SK-N-SH (cell line): ENCODE data around the gene PRDM15. TPM values are rescaled to one million over a fixed set of nuclear protein-coding genes. Genes with fewer than 3 reads are reported as not detected.

Source experiments
- CTCF ChIA-PET: fragments of 300-600, 350-600 bp; formaldehyde crosslinking; extraction: SDS; loops from one replicate; lab custom pipeline; 2021; lab: Yijun Ruan, JAX
- POLR2A ChIA-PET: fragments of 350-600 bp; sonication (Branson Sonifier 250); formaldehyde crosslinking; extraction: SDS; loops from one replicate; lab custom pipeline; 2020; ENCODE audit warnings: antibody characterized with exemption, inconsistent platforms; lab: Yijun Ruan, JAX
- DNase-seq: peaks from one replicate; pipeline ENCODE4 v3.0.0; 2012
- H2AFZ ChIP-seq: fragments of 200-600 bp; sonication (generic); 2 replicates; pipeline ENCODE4 v1.8.1; 2016; ENCODE audit warnings: antibody characterized with exemption, mild to moderate bottlenecking, low read depth
- H3F3A ChIP-seq: fragments of 200-600 bp; sonication (generic); replicated peaks from 2 replicates; pipeline ENCODE3; 2016; ENCODE audit warnings: antibody characterized with exemption, mild to moderate bottlenecking; ENCODE audit not compliant: insufficient read depth
- H3K27ac ChIP-seq, 2 experiments: fragments of 200-500 bp in 1 of 2; fragments of 200-600 bp in 1 of 2; sonication (Bioruptor generic) in 1 of 2; sonication (generic), shearing (Covaris generic) in 1 of 2; 2 replicates each; pipeline versions ENCODE4 v1.5.1 to v1.6.1; 2014 to 2016; ENCODE audit warnings: low read depth in 2 of 2, inconsistent platforms in 1 of 2, low read length in 1 of 2, mild to moderate bottlenecking in 1 of 2, mixed read lengths in 1 of 2
- H3K27me3 ChIP-seq: fragments of 200-600 bp; sonication (generic), shearing (Covaris generic); 2 replicates; pipeline ENCODE4 v1.6.1; 2016; ENCODE audit warnings: mixed run types; ENCODE audit not compliant: insufficient read depth
- H3K36me3 ChIP-seq, 2 experiments: fragments of 200-500 bp in 1 of 2; fragments of 200-600 bp in 1 of 2; sonication (Bioruptor generic) in 1 of 2; sonication (generic) in 1 of 2; replicated peaks in 1 of 2; 2 replicates each; pipeline versions ENCODE3 to v1.5.1; 2014 to 2016; ENCODE audit warnings: low read length in 1 of 2, mild to moderate bottlenecking in 1 of 2; ENCODE audit not compliant: insufficient read depth in 2 of 2, control insufficient read depth in 1 of 2
- H3K4me1 ChIP-seq, 2 experiments: fragments of 200-500 bp in 1 of 2; fragments of 200-600 bp in 1 of 2; sonication (Bioruptor generic) in 1 of 2; sonication (generic), shearing (Covaris generic) in 1 of 2; 2 replicates each; pipeline versions ENCODE4 v1.5.1 to v1.6.1; 2014 to 2016; ENCODE audit warnings: low read depth in 1 of 2, low read length in 1 of 2, mixed run types in 1 of 2; ENCODE audit not compliant: insufficient read depth in 2 of 2, control insufficient read depth in 1 of 2
- H3K4me2 ChIP-seq: fragments of 200-600 bp; sonication (generic), shearing (Covaris generic); 2 replicates; pipeline ENCODE4 v1.6.1; 2017; ENCODE audit warnings: mixed run types
- H3K4me3 ChIP-seq, 2 experiments: fragments of 200-500 bp in 1 of 2; fragments of 200-600 bp in 1 of 2; sonication (Bioruptor generic) in 1 of 2; sonication (generic), shearing (Covaris generic) in 1 of 2; 2 replicates each; pipeline versions ENCODE4 v1.5.1 to v1.8.1; 2014 to 2016; ENCODE audit warnings: low read depth in 2 of 2, inconsistent platforms in 1 of 2, low read length in 1 of 2, mild to moderate bottlenecking in 1 of 2, mixed read lengths in 1 of 2, moderate library complexity in 1 of 2
- H3K79me2 ChIP-seq: fragments of 200-600 bp; sonication (generic); 2 replicates; pipeline ENCODE4 v1.8.1; 2017; ENCODE audit warnings: mild to moderate bottlenecking; ENCODE audit not compliant: insufficient read depth
- H3K9ac ChIP-seq: fragments of 200-600 bp; sonication (generic); 2 replicates; pipeline ENCODE4 v1.6.1; 2017; ENCODE audit warnings: mixed run types
- H3K9me2 ChIP-seq: fragments of 200-600 bp; sonication (generic); 2 replicates; pipeline ENCODE4 v1.6.1; 2017; ENCODE audit warnings: mixed run types
- H3K9me3 ChIP-seq: fragments of 200-600 bp; sonication (generic); 2 replicates; pipeline ENCODE4 v1.6.1; 2017; ENCODE audit warnings: mixed run types, mild to moderate bottlenecking, moderate library complexity
- H4K20me1 ChIP-seq: fragments of 200-600 bp; sonication (generic); 2 replicates; pipeline ENCODE4 v1.6.1; 2017; ENCODE audit warnings: mild to moderate bottlenecking, mixed run types; ENCODE audit not compliant: insufficient read depth
- CHD2 ChIP-seq: fragments of 150-350 bp; IDR thresholded peaks from 2 replicates; pipeline ENCODE4 v1.6.1; 2018; ENCODE audit warnings: low read length; ENCODE audit not compliant: partially characterized antibody
- FOSL2 ChIP-seq: IDR thresholded peaks from 2 replicates; pipeline ENCODE4 v1.4.0; 2012; ENCODE audit warnings: low read depth, mild to moderate bottlenecking, moderate library complexity, borderline replicate concordance
- GABPA ChIP-seq: IDR thresholded peaks from 2 replicates; pipeline ENCODE4 v1.4.0; 2012; ENCODE audit warnings: low read depth, mild to moderate bottlenecking
- GATA2 ChIP-seq: sonication (generic); formaldehyde crosslinking; IDR thresholded peaks from 2 replicates; pipeline ENCODE4 v1.5.0; 2020; ENCODE audit warnings: mild to moderate bottlenecking, missing genetic modification reagents
- IRF3 ChIP-seq: fragments of 150-350 bp; IDR thresholded peaks from 2 replicates; pipeline ENCODE4 v1.6.1; 2016; ENCODE audit warnings: mild to moderate bottlenecking, low read depth, low read length
- JUND ChIP-seq: IDR thresholded peaks from 2 replicates; pipeline ENCODE4 v1.4.0; 2012
- MAX ChIP-seq: IDR thresholded peaks from 2 replicates; pipeline ENCODE4 v1.4.0; 2012; ENCODE audit warnings: low read depth
- MEF2A ChIP-seq: IDR thresholded peaks from 2 replicates; pipeline ENCODE4 v1.4.0; 2012; ENCODE audit warnings: low read depth, borderline replicate concordance
- NFIC ChIP-seq: IDR thresholded peaks from 2 replicates; pipeline ENCODE4 v1.4.0; 2012; ENCODE audit warnings: borderline replicate concordance
- NRF1 ChIP-seq: IDR thresholded peaks from 2 replicates; pipeline ENCODE4 v1.6.1; 2012; ENCODE audit warnings: low read depth, mild to moderate bottlenecking, low read length
- POLR2AphosphoS5 ChIP-seq: IDR thresholded peaks from 2 replicates; pipeline ENCODE4 v1.6.1; 2012; ENCODE audit warnings: low read depth, low read length
- RAD21 ChIP-seq: IDR thresholded peaks from 2 replicates; pipeline ENCODE4 v1.6.1; 2012; ENCODE audit warnings: mild to moderate bottlenecking, low read length
- REST ChIP-seq: IDR thresholded peaks from 2 replicates; pipeline ENCODE4 v1.6.1; 2012; ENCODE audit warnings: mild to moderate bottlenecking, low read depth, low read length, moderate library complexity
- RFX5 ChIP-seq: IDR thresholded peaks from 2 replicates; pipeline ENCODE4 v1.6.1; 2012; ENCODE audit warnings: mild to moderate bottlenecking, improper control_type of control experiment, low read length
- SIN3A ChIP-seq: IDR thresholded peaks from 2 replicates; pipeline ENCODE4 v1.6.1; 2012; ENCODE audit warnings: low read depth, mild to moderate bottlenecking, low read length, moderate library complexity, borderline replicate concordance
- TEAD4 ChIP-seq: IDR thresholded peaks from 2 replicates; pipeline ENCODE4 v1.4.0; 2012; ENCODE audit warnings: mild to moderate bottlenecking, borderline replicate concordance; ENCODE audit not compliant: insufficient read depth
- USF2 ChIP-seq: fragments of 150-350 bp; IDR thresholded peaks from 2 replicates; pipeline ENCODE4 v1.6.1; 2017; ENCODE audit warnings: antibody characterized with exemption, low read length, low read depth, borderline replicate concordance
- YY1 ChIP-seq: IDR thresholded peaks from 2 replicates; pipeline ENCODE4 v1.4.0; 2012; ENCODE audit warnings: low read depth, mild to moderate bottlenecking
- WGBS: methylation state at CpG from one replicate; pipeline ENCODE4 v1.1.6; 2017; ENCODE audit warnings: low lambda C conversion rate; 5-methylcytosine and 5-hydroxymethylcytosine counted together
- polyA plus RNA-seq, 3 experiments: library from polyadenylated mRNA; depleted of rRNA; stranded (reverse); fragments of >200 nt; gene quantifications; 2 replicates each; pipeline ENCODE4 v1.2.3, GENCODE V29; 2012
- TF ChIP-seq, protein P1 (sequence below): IDR thresholded peaks from 2 replicates; pipeline ENCODE4 v1.4.0; 2012; ENCODE audit warnings: low read depth, borderline replicate concordance

PRDM15 gene
- polyA plus RNA-seq, 1 of the 3 experiments (the other 2 are of a cell fraction) = 7.0 TPM

DNA sequence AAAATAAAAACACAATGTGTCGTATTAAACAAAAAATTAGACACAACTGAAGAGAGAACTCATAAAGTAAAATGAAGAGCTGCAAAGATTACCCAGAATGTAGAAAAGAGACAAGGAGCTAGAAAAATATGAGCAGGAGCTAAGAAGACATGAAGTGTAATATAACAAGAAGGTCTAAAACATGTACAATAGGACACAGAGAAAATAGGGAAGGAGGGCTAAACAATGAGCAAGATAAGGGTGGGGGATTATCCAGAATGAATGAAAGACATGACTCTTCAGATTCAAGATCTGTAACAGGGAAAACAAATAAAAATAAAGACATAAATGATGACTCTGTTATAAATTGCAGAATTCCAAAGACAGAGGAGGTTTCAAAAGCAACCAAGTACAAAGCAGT lies 38.3 kb downstream of the PRDM15 start:
- H3K4me3 ChIP-seq = no peak overlapping the region
- POLR2A ChIA-PET = no interaction called here
- H4K20me1 ChIP-seq = no peaks in the 10 kb centered on the region
- peaks cover 5% of the 10 kb centered on the region; the same call in 1 of the 2 replicates for H3K9me3 ChIP-seq
- H3K4me2 ChIP-seq = no peak overlapping the region
- no peaks in the 10 kb centered on the region for H3F3A ChIP-seq
- no peak for DNase-seq
- CTCF ChIA-PET = interaction anchor here (1.4 to 2.3 kb wide), 2 partner anchors 25 to 266 kb away, joined by 3 to 6 read pairs; no protein-coding TSS in a partner anchor
- no peaks in the 10 kb centered on the region for H3K27me3 ChIP-seq
- H3K36me3 ChIP-seq = peaks cover 25 to 29% of the 10 kb centered on the region in 2 experiments
- no peaks in the 10 kb centered on the region for H3K79me2 ChIP-seq
- H2AFZ ChIP-seq = no peak overlapping the region
- 93% methylated on average over 1 of the region's 1 CpG for WGBS
- peaks cover 0 to 3% of the 10 kb centered on the region in 2 experiments; a peak in 1 of 4 replicates for H3K4me1 ChIP-seq
- H3K9ac ChIP-seq = no peak overlapping the region
- H3K27ac ChIP-seq = no peak overlapping the region
- no peaks in the 10 kb centered on the region for H3K9me2 ChIP-seq
- TF ChIP-seq NRF1 (no peak), TEAD4 (no peak), FOSL2 (no peak), GABPA (no peak), REST (no peak), RAD21 (no peak), GATA2 (no peak), YY1 (no peak), USF2 (no peak), MEF2A (no peak), IRF3 (no peak), RFX5 (no peak), SIN3A (no peak), MAX (no peak), POLR2AphosphoS5 (no peak), CHD2 (no peak), JUND (no peak), NFIC (no peak)
- TF ChIP-seq, protein P1, sequence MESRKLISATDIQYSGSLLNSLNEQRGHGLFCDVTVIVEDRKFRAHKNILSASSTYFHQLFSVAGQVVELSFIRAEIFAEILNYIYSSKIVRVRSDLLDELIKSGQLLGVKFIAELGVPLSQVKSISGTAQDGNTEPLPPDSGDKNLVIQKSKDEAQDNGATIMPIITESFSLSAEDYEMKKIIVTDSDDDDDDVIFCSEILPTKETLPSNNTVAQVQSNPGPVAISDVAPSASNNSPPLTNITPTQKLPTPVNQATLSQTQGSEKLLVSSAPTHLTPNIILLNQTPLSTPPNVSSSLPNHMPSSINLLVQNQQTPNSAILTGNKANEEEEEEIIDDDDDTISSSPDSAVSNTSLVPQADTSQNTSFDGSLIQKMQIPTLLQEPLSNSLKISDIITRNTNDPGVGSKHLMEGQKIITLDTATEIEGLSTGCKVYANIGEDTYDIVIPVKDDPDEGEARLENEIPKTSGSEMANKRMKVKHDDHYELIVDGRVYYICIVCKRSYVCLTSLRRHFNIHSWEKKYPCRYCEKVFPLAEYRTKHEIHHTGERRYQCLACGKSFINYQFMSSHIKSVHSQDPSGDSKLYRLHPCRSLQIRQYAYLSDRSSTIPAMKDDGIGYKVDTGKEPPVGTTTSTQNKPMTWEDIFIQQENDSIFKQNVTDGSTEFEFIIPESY = no peak
